Neural crest cell (in vitro differentiated cells): Measurements from ENCODE around the gene C2orf76. TPM values are rescaled to one million over a fixed set of nuclear protein-coding genes. Genes with fewer than 3 reads are reported as not detected.

Experiments used
- DNase-seq: peaks from one replicate; pipeline ENCODE4 v3.0.0; 2021; ENCODE audit warnings: low read depth, mixed read lengths, low spot score
- H3K27ac Mint-ChIP-seq: one replicate; pipeline ENCODE4 v1.8.0; 2021; ENCODE audit warnings: mild to moderate bottlenecking, mixed read lengths; ENCODE audit not compliant: unreplicated experiment
- H3K27me3 Mint-ChIP-seq: 2 replicates; pipeline ENCODE4 v1.8.0; 2021; ENCODE audit warnings: low read depth, mild to moderate bottlenecking, mixed read lengths
- H3K36me3 Mint-ChIP-seq: 2 replicates; pipeline ENCODE4 v1.8.0; 2021; ENCODE audit warnings: low read depth, mild to moderate bottlenecking, mixed read lengths
- H3K4me1 Mint-ChIP-seq: 2 replicates; pipeline ENCODE4 v1.8.0; 2021; ENCODE audit warnings: mixed read lengths
- H3K4me3 Mint-ChIP-seq: one replicate; pipeline ENCODE4 v1.8.0; 2021; ENCODE audit warnings: mild to moderate bottlenecking, mixed read lengths
- H3K9me3 Mint-ChIP-seq: 2 replicates; pipeline ENCODE4 v1.8.0; 2021; ENCODE audit warnings: mixed read lengths
- total RNA-seq: library from RNA; stranded (reverse); gene quantifications from 2 replicates; pipeline ENCODE4 v1.2.1, GENCODE V29; 2021
- TF ChIP-seq, protein P1 (sequence below): fragments of 200-600 bp; sonication (generic); conservative IDR thresholded peaks from 2 replicates; pipeline ENCODE4 v1.5.0; 2021; ENCODE audit warnings: antibody characterized with exemption, mild to moderate bottlenecking

The C2orf76 gene
- total RNA-seq, 1 donor from 2014 or later = 11.6 TPM

DNA sequence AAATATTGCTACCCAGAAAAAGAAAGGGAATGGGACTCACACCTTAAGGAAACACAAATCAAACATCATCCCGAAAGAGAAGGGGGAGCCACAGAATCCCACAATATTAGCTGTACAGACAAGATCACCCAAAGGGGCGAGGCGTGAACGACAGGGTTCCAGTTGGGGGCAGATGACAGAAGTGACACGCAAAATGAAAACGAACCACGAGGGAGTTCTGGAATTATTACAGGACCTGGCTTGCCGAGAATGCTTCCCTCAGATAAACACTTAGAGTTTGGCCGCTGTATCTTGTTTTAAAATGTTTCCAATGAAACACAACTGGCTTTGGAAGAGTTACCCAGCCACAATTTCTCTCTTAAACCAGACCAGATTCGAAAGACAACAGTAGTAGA is 60.4 kb downstream of the C2orf76 start:
- Mint-ChIP-seq H3K4me3 (no peak overlapping the region), H3K36me3 (no peaks in the 10 kb centered on the region), H3K27me3 (no peaks in the 10 kb centered on the region), H3K4me1 (no peaks in the 10 kb centered on the region), H3K27ac (no peak overlapping the region), H3K9me3 (no peaks in the 10 kb centered on the region)
- TF ChIP-seq, protein P1, sequence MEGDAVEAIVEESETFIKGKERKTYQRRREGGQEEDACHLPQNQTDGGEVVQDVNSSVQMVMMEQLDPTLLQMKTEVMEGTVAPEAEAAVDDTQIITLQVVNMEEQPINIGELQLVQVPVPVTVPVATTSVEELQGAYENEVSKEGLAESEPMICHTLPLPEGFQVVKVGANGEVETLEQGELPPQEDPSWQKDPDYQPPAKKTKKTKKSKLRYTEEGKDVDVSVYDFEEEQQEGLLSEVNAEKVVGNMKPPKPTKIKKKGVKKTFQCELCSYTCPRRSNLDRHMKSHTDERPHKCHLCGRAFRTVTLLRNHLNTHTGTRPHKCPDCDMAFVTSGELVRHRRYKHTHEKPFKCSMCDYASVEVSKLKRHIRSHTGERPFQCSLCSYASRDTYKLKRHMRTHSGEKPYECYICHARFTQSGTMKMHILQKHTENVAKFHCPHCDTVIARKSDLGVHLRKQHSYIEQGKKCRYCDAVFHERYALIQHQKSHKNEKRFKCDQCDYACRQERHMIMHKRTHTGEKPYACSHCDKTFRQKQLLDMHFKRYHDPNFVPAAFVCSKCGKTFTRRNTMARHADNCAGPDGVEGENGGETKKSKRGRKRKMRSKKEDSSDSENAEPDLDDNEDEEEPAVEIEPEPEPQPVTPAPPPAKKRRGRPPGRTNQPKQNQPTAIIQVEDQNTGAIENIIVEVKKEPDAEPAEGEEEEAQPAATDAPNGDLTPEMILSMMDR = no peak
- DNase-seq = no peak

DNA sequence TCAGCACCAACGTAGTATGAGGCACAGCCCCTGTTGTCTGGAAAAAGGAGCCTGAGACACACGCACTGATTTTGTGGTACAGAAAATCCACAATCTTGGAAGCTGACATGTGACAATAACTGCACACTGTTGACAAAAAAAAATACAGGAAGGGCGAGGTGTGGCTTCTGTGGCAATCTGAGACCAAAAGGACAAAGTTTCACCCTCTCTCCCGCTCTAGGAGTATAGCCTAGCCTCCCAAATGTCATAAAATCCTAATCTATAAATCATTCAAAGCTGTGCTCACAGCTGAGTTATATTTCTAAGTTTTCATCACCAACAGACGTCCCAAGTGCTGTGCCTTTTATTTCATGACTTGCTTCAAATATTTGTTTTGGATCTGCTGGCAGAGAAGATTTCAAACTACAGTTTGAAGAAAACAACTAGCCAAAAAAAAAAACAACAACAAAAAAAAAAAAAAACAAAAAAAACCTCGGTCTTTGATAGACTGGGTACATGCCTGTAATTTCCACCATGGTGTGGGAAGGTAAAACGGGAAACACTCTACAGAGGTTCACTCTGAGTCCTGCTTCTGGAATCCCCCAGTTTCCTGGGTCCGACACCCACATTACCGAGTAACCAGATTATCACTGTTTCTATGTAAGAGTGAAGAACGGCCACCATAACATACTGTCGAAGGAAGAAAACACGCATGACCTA is 61.0 kb downstream of the C2orf76 start:
- Mint-ChIP-seq H3K4me1 (no peaks in the 10 kb centered on the region), H3K4me3 (no peak overlapping the region), H3K9me3 (no peaks in the 10 kb centered on the region), H3K36me3 (no peaks in the 10 kb centered on the region), H3K27me3 (no peaks in the 10 kb centered on the region), H3K27ac (no peak overlapping the region)
- no peak for DNase-seq
- TF ChIP-seq, protein P1 = no peak

DNA sequence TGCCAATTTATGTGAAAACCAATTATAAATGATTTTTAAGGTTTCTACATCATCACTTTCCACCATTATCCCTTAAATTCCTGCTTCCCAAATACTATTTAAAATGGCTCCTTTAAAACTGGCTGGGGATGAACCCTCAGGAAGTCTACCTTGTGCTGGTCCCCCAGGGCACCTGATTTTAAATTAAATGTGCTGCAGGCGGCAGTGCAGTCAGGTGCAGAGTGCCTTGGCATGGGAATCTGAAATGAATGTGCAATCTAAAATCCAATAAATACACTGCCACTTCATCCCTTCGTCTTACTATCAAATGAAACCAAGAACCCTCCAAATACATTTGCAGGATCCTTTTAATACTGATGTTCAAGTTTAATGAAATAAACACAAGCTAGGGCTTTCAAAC is 61.8 kb downstream of the C2orf76 start:
- Mint-ChIP-seq H3K4me3 (no peak overlapping the region), H3K27ac (no peak overlapping the region), H3K36me3 (no peaks in the 10 kb centered on the region), H3K27me3 (no peaks in the 10 kb centered on the region), H3K4me1 (no peaks in the 10 kb centered on the region), H3K9me3 (no peaks in the 10 kb centered on the region)
- no peak for DNase-seq
- TF ChIP-seq, protein P1 = no peak

DNA sequence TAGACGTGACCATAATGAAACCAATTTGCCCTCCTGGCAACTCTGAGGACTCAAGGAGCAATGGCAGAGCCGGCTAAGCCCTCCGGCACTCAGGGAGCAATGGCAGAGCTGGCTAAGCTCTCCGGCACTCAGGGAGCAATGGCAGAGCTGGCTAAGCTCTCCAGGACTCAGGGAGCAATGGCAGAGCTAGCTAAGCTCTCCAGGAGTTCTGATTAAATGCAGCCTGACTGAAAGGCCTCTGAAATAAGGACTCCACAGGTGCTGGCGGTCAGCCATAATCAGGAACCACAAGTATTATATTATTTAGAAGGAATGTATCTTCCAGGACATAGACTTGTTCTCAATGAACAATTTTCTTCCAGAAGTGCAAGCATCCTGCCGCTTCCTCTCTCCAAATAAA is 65.2 kb downstream of the C2orf76 start:
- no peak overlapping the region for H3K4me3 Mint-ChIP-seq
- no peak overlapping the region for H3K27ac Mint-ChIP-seq
- TF ChIP-seq, protein P1 = no peak
- no peaks in the 10 kb centered on the region for H3K36me3 Mint-ChIP-seq
- no peaks in the 10 kb centered on the region for H3K4me1 Mint-ChIP-seq
- H3K27me3 Mint-ChIP-seq = no peaks in the 10 kb centered on the region
- H3K9me3 Mint-ChIP-seq = no peaks in the 10 kb centered on the region
- no peak for DNase-seq

DNA sequence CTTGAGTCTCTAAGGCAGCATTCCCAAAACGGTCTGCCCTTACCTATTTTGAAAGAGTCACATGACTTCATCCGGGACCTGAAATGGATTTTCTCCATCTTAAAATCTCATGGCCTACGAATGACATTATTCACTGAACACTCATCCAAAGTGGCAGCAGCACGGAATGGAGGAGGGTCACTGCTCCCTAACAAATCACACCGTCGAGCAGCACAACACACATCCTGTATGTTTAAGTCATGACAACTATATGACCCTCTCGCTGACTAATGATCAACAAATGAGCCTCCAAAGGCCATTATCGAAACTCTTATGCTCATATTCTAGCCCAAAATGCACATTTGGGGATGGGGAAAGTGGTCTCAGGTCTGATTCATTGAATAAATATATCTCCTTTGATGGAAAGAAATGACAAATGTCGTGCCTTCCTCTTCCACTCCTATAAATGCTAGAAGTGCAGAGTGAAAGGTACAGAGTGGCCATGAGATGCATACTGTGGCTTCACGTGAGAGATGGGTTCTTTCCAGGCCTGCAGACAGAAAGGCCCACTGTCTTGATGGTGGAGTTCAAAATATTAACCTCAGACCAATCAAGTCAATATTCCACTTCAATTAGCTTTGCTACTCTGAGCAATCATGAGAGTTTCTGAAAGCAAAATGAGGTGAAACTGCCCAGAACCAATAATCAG is 70.8 kb downstream of the C2orf76 start:
- no peak overlapping the region for H3K4me3 Mint-ChIP-seq
- H3K27ac Mint-ChIP-seq = no peak overlapping the region
- no peaks in the 10 kb centered on the region for H3K9me3 Mint-ChIP-seq
- H3K4me1 Mint-ChIP-seq = peaks cover 12% of the 10 kb centered on the region
- peaks cover 14% of the 10 kb centered on the region for H3K27me3 Mint-ChIP-seq
- DNase-seq = no peak
- H3K36me3 Mint-ChIP-seq = no peaks in the 10 kb centered on the region
- TF ChIP-seq, protein P1 = no peak
